ENCODE data around the gene CASK.

The CASK gene

GRCh38 chrX:41923211-41923977 lies at the start of gene CASK:
CASK (minus strand) TSS chrX:41923554; CDS start chrX:41922988, 566 bp downstream.
- DNase-seq, result peak; percentile 15 to 92 (median 82)

GRCh38 chrX:41971346-41971745 lies 48.0 kb upstream of the CASK start:
- DNase-seq, result no peak

GRCh38 chrX:41970419-41970818 lies 47.1 kb upstream of the CASK start:
- no peak for DNase-seq

GRCh38 chrX:41963348-41963747 lies 40.0 kb upstream of the CASK start:
- no peak for DNase-seq

- no peak for DNase-seq
Measured at GRCh38 chrX:41960142-41960541, 36.8 kb upstream of the CASK start.

GRCh38 chrX:41958861-41959260 lies 35.5 kb upstream of the CASK start:
- DNase-seq, result no peak

- no peak for DNase-seq
Measured at GRCh38 chrX:41956027-41956426, 32.7 kb upstream of the CASK start.

GRCh38 chrX:41952102-41952501 lies 28.7 kb upstream of the CASK start:
- DNase-seq, result no peak

GRCh38 chrX:41946989-41947612 lies 23.7 kb upstream of the CASK start:
- DNase-seq, result no peak

- DNase-seq, result no peak
Measured at GRCh38 chrX:41946235-41946634, 22.9 kb upstream of the CASK start.

- no peak for DNase-seq
Measured at GRCh38 chrX:41935832-41936231, 12.5 kb upstream of the CASK start.

GRCh38 chrX:41933546-41933945 lies 10.2 kb upstream of the CASK start:
- DNase-seq, result no peak

- no peak for DNase-seq
Measured at GRCh38 chrX:41932885-41933284, 9.5 kb upstream of the CASK start.

GRCh38 chrX:41931591-41931990 lies 8.2 kb upstream of the CASK start:
- DNase-seq, result no peak

GRCh38 chrX:41923978-41924683 lies 777 bp upstream of the CASK start:
- DNase-seq, result peak in 25 of 56 donors; percentile 0 to 30 (median 12)

GRCh38 chrX:41922431-41923151 lies 763 bp downstream of the CASK start:
- peak in 37 of 56 donors; percentile 0 to 47 (median 10) for DNase-seq

GRCh38 chrX:41921492-41922430 lies 1.6 kb downstream of the CASK start:
- DNase-seq, result peak in 7 of 56 donors; percentile 0 to 44 (median 0)

- DNase-seq, result no peak
Measured at GRCh38 chrX:41919870-41920269, 3.5 kb downstream of the CASK start.

GRCh38 chrX:41917517-41917916 lies 5.8 kb downstream of the CASK start:
- DNase-seq, result no peak

GRCh38 chrX:41913476-41913875 lies 9.9 kb downstream of the CASK start:
- no peak for DNase-seq

GRCh38 chrX:41912923-41913322 lies 10.4 kb downstream of the CASK start:
- no peak for DNase-seq
